H7 (cell line): Measurements from ENCODE around the gene HELZ. TPM values are rescaled to one million over a fixed set of nuclear protein-coding genes. Genes with fewer than 3 reads are reported as not detected.
"Not testable (repeated sequence)": the region's sequence is repeated elsewhere in the genome, so short reads cannot be mapped to it uniquely, and the experiment has no call there.

ENCODE experiments used
- DNase-seq: peaks from one replicate; pipeline ENCODE4 v3.0.0; 2012
- H3K27me3 ChIP-seq: 2 replicates; pipeline ENCODE4 v1.6.0; 2011; ENCODE audit warnings: mild to moderate bottlenecking, low read length; ENCODE audit not compliant: control insufficient read depth, insufficient read depth
- H3K36me3 ChIP-seq: replicated peaks from 2 replicates; pipeline ENCODE4 v1.5.1; 2011; ENCODE audit warnings: low read length; ENCODE audit not compliant: control insufficient read depth, insufficient read depth
- H3K4me3 ChIP-seq: 2 replicates; pipeline ENCODE4 v1.5.1; 2011; ENCODE audit warnings: low read depth, mild to moderate bottlenecking, control low read depth, low read length, moderate library complexity; ENCODE audit not compliant: insufficient read depth
- total RNA-seq: library from RNA; depleted of rRNA; stranded (reverse); fragments of >200 nt; shearing (Covaris generic); gene quantifications from 2 replicates; pipeline ENCODE4 v1.2.3, GENCODE V29; 2014

Gene HELZ
- total RNA-seq, 1 experiment from 2014 or later: 15.6 TPM

DNA sequence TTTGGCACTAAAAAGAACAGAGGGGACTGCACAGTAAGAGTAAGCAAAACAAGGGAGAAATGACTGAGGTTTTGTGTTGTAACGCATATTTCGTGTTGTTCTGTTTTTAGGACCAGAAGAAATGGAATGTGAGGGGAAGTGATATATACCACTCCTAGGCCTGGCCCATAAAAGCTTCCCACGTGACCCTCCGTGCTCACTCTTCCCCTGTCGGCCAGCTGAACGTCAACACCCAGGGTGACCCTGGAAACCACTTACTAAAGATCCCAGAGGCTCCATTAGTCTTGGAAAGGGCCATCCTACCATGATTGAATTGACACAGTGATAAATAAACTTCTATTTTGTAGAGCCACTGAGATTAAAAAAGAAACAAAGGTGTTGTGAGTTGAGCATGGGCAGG is 79.8 kb downstream of the HELZ start:
- Histone ChIP-seq H3K27me3 (no peaks in the 10 kb centered on the region), H3K4me3 (no peak overlapping the region), H3K36me3 (peaks cover 5% of the 10 kb centered on the region)
- DNase-seq: no peak

DNA sequence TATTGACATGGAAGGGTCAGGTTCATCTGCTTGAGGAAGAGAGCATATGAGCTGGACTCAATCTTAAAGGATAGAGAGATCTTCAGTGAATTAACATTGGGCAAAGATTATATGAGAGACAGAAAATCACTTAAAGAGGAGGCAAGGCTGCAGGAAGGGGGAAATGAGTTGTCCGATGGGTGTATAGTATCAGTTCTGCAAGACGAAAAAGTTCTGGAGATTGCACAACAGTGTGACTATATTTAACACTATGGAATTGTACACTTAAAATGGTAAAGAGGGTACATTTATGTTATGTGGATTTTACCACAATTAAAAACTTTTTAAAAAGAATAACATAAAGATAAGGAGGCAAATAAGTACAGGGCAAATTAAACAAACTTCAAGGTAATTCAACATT is 80.7 kb downstream of the HELZ start:
- no peak overlapping the region for H3K4me3 ChIP-seq
- peaks cover 5% of the 10 kb centered on the region for H3K36me3 ChIP-seq
- no peaks in the 10 kb centered on the region for H3K27me3 ChIP-seq
- no peak for DNase-seq

DNA sequence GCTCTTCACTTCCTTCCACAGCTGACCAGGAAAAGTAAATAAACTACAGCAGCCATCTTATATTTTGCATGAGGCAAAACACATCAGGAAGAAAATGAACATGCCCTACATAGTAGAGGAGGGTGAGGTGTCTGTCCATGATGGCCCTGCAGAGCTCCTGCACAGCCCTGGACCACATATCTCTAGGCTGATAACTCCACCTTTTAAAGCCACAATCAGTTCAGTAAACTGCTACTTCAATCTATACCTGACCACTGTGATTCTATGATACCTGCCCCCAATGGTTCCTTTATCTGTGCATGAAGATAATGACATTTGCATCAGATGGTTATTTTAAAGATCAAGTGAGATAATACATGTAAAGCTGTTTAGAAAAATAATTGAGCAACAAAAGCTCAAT is 82.2 kb downstream of the HELZ start:
- no peak for DNase-seq
- Histone ChIP-seq H3K27me3 (no peaks in the 10 kb centered on the region), H3K4me3 (no peak overlapping the region), H3K36me3 (peaks cover 5% of the 10 kb centered on the region)

DNA sequence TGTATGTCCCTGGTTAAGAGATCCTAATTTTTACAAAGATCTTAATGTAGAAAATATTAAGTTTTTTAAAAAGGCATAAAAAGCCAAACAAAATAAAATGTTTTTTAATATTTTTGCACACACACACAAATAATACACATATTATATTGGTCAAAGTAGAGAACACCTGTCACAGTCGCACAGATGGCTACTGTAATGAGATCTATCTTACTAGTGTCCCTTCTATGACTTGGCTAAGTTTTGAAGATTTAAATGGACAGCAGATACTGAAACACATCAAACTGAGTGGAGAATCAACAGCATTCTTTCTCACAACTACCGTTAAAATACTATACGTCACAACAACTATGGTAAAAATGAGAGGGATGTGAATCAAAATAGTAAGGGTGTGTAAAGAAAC is 83.4 kb downstream of the HELZ start:
- Histone ChIP-seq H3K4me3 (no peak overlapping the region), H3K27me3 (no peaks in the 10 kb centered on the region), H3K36me3 (peaks cover 5% of the 10 kb centered on the region)
- no peak for DNase-seq

DNA sequence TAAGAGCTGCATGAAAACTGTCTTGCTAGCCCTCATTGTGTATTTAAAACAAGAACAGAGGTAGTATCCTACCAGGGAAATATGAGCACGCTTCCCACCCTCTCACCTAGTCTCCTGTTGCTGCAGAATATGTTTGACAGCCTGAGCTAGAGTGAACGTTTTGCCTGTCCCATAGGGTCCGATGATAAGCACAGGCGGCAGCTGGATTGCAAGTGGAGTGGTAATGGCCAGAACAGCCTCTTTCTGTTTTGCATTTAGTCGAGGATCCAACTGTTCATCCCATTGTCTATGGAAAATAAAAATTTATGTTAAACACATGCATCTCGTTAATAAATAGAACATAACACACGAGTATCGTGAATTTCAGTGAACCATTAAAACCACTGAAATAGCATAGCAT is 84.2 kb downstream of the HELZ start:
- peaks cover 3% of the 10 kb centered on the region for H3K36me3 ChIP-seq
- no peak for DNase-seq
- no peak overlapping the region for H3K4me3 ChIP-seq
- H3K27me3 ChIP-seq: no peaks in the 10 kb centered on the region

DNA sequence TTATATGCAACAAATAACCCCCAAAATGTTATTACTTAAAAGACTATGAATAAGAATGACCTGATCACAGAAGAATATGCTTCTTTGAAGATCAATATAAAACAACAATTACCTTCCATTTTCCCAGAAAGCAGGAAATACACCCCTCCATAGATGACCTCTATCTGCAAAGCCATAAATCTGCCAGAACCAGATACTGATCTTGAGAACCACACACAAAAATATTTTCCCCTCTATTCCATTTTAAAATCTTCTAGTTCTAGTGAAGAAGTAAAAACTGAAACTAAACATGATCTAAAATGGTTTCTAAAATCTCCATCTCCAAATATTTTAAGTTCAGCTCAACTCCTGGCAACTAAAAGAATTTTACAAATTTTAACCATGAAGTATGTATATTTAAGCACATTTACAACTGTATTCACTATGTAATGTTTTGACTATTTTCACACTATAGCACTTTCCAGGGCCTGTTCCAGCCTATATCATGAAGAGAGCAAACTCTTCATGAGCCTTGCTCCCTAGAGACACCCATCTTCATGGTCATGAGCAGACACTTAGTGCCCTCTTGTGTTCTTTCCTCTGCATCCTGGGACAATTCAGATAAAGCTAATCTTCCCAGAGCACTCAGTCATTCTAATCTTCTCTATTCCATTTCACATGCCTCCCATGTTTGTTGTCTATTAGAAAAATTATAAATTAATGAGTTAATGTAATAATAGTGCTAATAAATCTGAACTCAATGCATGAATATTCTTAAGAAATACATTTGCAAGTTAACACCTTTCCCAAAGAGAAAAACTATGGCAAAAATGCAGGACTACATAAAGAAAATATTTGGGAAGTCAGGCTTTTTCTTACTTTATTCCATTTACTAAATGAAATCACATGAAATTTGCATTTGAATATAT is 87.0 kb downstream of the HELZ start:
- no peaks in the 10 kb centered on the region for H3K27me3 ChIP-seq
- H3K4me3 ChIP-seq: no peak overlapping the region
- H3K36me3 ChIP-seq: peaks cover 2% of the 10 kb centered on the region
- DNase-seq: peak; percentile 35

DNA sequence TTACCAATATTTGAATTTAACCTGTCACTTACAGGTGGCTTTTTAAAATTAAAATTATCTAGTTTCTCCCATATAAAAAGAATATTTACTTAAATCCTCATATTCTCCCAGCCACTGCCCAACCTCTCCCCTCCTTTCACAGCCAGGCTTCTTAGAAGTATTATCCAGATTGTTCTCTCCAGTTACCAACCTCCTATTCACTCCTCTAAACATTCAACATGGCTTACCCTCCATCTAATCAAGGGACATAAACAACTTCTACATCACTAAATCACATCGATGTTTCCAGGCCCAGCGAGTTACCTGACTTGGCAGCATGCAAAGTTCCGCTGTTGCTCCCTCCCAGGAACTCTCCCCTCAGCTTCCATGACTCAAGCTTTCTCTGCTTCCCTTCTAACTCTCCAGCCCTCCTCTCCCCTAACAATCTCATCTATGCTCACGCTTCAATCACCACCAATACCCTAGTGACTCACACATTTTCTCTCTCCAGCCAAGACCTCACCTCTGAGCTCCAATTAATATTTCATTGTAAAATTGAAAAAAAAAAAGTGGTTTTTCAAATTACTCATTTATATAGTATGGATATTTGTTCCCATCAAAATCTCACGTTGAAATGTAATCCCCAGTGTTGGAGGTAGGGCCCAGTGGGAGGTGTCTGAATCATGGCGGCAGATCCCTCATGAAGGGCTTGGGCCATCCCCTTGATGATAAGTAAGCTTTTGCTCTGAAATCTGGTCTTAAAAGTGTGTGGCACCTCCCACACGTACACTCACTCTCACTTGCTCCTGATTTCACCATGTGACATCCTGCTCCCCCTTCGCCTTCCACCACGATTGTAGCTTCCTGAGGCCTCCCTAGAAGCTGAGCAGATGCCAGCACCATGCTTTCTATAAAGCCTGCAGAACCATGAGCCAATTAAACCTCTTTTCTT is 88.5 kb downstream of the HELZ start:
- H3K36me3 ChIP-seq: peaks cover 2% of the 10 kb centered on the region
- H3K4me3 ChIP-seq: no peak overlapping the region
- H3K27me3 ChIP-seq: no peaks in the 10 kb centered on the region
- DNase-seq: peak; percentile 5

DNA sequence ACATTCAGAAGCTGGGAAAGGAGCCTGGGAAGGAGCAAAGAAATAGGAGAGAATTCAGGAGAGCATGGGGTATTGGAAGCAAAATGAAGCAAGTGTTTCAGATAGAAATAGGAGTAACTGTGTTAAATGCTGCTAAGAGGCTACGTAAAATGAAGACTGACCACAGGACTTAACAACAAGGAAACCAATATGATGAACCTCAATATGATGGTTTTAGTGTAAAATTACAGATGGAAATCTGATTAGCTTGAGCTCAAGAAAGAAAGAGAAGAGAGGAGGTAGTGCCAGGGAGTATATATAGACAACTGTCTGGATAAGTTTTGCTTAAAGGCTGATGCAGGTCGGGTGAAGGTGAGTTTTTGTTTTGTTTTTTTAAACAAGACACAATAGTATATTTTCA is 92.2 kb downstream of the HELZ start:
- H3K36me3 ChIP-seq: no peaks in the 10 kb centered on the region; the same call in 1 of the 2 replicates
- H3K27me3 ChIP-seq: no peaks in the 10 kb centered on the region
- no peak overlapping the region for H3K4me3 ChIP-seq
- no peak for DNase-seq

DNA sequence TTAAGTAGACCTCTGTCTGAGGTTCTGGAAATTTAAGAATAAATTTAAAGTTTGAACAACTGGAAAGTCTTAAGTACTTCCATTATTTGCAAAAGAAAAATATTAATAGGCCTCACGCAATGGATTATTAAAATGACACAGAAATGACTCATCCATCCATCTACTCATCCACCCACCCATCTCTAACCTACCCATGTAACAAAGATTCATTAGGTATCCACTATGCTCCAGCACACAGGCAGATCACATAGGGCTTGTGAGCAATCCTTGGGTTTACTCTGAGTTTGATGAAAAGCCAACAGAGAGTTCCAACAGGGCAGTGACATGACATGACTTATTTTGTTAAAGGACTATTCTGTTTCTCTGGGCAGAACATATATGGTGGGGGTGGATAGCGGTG is 93.3 kb downstream of the HELZ start:
- H3K27me3 ChIP-seq: no peaks in the 10 kb centered on the region
- no peak for DNase-seq
- H3K36me3 ChIP-seq: no peaks in the 10 kb centered on the region; the same call in 1 of the 2 replicates
- H3K4me3 ChIP-seq: no peak overlapping the region

DNA sequence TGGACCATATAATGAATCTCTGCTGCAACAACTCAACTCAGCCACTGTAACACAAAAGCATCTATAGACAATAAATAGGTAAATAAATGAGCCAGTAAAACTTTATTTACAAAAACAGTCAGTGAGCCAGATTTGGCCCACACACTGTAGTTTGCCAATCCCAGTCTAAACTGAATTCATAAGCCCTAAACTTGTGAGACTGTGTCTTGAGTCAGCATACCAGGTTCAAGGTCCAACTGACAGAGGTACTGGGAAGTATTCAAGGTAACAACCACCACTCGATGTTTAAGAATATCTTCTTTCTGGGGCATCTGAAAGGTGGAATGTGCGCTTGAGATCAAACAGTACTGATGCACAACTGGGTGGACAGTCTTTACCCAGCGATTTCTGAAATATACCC is 94.2 kb downstream of the HELZ start:
- Histone ChIP-seq H3K27me3 (no peaks in the 10 kb centered on the region), H3K4me3 (no peak overlapping the region), H3K36me3 (no peaks in the 10 kb centered on the region; the same call in 1 of the 2 replicates)
- DNase-seq: no peak

DNA sequence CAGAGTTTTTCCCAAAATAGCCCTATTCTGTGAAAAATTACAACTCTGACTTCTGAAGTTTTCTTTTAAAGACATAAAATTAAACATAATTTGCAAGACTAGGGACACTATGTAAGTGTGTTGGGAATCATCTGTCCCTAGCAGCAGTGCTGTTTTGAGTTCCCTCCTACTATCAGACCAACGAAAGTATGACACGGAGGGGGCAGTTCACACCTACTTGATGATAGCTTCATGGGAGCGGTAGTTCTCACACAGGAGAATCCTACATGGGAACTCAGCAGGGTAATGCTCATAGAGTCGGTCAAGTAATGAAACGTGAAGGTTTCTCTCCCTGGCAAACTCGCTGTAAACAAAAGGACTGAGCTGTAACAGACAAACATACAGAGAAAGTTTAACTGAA is 96.6 kb downstream of the HELZ start:
- DNase-seq: no peak
- no peak overlapping the region for H3K4me3 ChIP-seq
- no peaks in the 10 kb centered on the region; the same call in none of the 2 replicates for H3K36me3 ChIP-seq
- no peaks in the 10 kb centered on the region for H3K27me3 ChIP-seq

DNA sequence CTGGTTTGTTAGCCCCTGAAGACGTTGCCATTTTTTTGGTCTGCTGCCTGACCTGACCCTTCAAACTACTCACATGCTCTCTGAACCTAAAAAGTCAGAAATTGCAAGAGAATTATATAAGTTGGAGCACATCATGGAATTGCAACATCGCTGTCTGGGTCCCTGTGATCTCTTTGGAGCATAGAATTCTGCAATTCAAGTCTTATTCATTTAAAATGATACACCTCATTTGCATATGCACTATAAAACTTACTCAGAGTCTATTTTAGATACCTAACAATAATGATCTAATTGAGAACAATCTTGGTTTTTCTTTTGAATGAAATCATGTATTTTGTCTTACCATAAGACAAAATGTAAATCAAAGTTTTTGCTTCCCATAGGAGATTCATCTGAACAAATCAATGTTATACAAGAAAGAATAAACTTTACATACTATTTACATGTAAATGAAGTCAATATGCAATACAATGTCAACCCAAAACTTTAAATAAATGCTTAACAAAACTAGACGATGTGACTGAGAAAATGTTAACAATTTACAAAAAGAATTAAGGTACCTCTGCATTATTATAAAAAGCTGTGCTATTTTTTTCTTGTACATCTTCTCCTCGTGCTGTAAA is 99.7 kb downstream of the HELZ start:
- Histone ChIP-seq H3K4me3 (no peak overlapping the region), H3K27me3 (no peaks in the 10 kb centered on the region), H3K36me3 (no peaks in the 10 kb centered on the region; the same call in none of the 2 replicates)
- DNase-seq: no peak

DNA sequence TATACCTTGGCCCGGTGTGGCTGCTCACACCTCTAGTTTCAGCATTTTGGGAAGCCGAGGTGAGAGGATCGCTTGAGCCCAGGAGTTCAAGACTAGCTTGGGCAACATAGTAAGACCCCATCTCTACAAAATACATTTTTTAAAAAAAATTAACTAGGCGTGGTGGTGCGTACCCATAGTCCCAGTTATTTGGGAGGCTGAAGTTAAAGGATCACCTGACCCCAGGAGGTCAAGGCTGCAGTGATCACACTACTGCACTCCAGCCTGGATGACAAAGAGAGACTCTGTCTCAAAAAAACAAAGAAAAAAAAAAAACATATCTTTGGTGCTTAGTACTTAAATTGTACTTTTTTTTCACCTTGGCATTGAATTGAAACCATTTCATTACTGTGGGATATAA is 101.7 kb downstream of the HELZ start:
- H3K4me3 ChIP-seq: no peak overlapping the region
- no peaks in the 10 kb centered on the region; the same call in none of the 2 replicates for H3K36me3 ChIP-seq
- H3K27me3 ChIP-seq: no peaks in the 10 kb centered on the region
- DNase-seq: no peak

DNA sequence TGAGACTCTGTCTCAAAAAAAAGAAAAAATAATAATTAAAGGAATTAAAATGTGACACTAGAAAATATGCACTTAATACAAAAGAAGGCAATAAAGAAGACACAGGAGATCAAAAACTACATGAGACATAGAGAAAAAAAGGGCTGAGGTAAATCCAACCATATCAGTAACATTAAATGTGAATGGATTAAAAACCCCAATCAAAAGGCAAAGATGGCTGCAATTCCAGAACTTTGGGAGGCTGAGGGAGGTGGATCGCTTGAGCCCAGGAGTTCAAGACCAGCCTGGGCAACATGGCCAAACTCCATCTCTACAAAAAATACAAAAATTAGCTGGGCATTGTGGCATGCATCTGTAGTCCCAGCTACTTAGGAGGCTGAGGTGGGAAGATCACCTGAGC is 103.0 kb downstream of the HELZ start:
- not testable (repeated sequence) for H3K27me3 ChIP-seq, DNase-seq, H3K4me3 ChIP-seq, H3K36me3 ChIP-seq
